NCI-H187 treated with DMSO at 0.1 percent for 48 hours (cell line): ENCODE measurements around the gene SPATS2.

Experiments used
- DNase-seq: peaks from one replicate; lab custom pipeline; 2025; lab: John Stamatoyannopoulos, UW

Gene SPATS2

GRCh38 chr12:49541140-49541861 lies 174.0 kb downstream of the SPATS2 start:
- no peak for DNase-seq

DNA sequence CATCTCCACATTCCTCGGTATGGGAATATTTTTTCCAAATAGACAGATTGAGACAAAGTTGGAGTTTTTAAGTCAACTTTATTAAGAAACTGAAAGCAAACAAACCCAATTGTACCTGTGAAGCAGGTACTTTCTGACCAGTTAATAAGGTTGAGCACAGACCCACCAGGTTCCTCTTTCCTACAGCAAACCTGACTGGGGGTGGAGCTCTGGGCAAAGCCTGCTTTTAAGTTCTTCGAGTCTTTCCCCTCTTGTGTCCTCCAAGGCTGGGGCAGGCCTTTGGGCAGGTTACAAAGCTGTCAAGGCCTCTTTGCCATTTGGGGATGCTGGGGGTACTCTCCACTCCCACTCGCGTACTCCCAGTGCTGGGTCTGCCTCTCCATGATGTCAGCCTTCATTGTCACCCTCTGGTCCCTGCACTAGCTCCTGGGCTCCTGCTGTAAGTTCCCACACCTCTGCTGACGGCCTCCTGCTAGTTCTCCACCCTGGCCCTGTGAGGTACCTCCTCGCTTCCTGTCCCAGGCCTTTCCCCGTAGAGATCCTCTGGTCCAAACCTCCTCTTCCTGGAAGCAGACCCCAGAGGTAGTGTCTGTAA lies 174.7 kb downstream of the SPATS2 start:
- no peak for DNase-seq

DNA sequence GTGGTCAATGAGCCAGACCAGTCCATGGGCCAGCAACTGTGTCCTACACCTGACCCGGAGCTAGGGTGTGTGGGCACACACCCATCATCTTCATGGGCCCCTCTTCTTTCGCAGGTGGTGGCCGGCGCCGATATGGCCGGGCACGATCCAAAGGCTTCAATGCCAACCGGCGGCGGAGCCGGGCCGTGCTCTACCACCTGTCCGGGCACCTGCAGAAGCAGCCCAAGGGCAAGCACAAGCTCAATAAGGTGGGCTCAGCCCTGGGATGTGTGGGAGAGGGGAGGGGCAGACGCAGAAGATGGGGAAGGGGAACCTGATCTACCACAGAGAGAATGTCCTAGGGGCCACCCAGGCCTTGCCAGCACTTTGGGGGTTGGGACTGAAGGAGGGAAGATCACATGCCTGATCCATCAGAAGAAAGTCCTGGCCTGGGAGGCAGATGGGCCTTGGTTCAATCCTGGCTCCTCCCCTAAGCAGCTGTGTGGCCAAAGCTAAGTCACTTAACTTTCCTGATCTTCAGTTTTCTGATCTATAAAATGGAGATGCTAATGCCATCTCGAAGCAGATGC lies 175.4 kb downstream of the SPATS2 start:
- DNase-seq = no peak

DNA sequence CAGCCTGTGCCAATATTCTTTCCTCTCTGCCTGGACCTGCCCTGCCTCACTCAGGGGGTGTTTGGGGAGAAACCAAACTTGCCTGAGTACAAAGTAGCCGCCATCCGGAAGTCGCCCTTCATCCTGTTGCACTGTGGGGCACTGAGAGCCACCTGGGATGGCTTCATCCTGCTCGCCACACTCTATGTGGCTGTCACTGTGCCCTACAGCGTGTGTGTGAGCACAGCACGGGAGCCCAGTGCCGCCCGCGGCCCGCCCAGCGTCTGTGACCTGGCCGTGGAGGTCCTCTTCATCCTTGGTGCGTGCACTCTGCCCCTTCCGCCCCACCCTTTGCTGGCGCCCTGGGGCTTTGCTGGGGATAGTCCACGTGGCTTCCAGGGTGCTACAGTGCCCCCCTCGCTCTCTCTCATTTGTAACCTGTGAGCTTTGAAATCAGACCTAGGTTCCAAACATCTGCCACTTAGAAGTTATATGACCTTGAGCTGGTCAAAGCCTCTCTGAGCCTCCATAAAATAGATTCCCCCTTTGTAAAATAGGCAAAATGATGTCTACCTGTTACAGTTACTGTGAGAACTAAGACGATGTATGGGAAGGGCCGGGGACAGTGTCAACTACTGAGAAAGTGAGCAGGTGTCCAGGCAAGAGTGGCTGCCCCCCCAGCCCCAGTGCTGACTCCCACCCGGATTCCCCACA lies 176.1 kb downstream of the SPATS2 start:
- no peak for DNase-seq

GRCh38 chr12:49543914-49544815 lies 176.9 kb downstream of the SPATS2 start:
- DNase-seq = no peak

- DNase-seq = no peak
Measured at GRCh38 chr12:49545815-49546214, 178.6 kb downstream of the SPATS2 start.

- DNase-seq = no peak
Measured at GRCh38 chr12:49546481-49546880, 179.2 kb downstream of the SPATS2 start.

DNA sequence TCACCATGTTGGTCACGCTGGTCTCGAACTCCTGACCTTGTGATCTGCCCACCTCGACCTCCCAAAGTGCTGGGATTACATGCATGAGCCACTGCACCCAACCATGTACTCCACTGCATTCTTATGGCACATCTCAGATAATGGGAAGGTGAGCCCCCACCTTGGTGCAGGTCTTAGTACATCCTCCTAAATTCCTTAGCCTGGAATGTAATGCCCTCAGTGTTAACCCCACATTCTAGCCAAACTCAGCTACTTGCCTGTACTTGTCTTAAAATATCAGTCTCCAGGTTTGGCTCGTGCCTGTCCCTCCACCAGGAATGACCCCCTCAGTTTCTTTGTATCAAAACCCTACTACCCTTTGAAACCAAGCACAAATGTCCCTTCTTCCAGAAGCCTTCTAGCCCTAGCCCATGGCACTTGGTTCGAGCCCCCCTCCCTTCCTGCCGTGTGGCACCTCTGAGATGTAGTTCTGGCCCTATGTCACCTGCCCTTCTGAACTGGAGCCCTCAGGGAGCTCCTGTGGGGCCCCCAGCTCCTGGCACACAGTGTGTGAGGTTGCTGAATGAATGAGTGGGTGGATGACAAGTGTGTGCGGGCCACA lies 179.9 kb downstream of the SPATS2 start:
- no peak for DNase-seq

DNA sequence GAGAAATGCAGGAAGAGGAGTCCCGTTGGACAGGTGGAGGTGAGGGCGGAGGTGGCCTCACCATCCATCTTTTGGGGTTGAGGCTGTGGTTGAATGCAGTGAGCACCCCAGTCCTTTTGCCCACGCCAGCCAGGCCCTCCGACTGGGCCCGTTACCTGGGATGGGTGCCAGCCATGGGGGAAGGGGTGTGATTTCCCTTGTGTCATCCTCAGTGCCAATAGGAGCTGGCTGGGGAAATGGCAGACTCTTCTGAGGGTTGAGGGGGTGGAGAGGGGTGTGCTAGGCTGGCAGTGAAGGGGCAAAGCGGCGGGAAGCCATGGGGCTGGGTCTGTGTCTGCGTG lies 181.2 kb downstream of the SPATS2 start:
- no peak for DNase-seq

GRCh38 chr12:49548822-49549648 lies 181.8 kb downstream of the SPATS2 start:
- DNase-seq = no peak

GRCh38 chr12:49549735-49550692 lies 182.8 kb downstream of the SPATS2 start:
- peak; percentile 40 for DNase-seq

DNA sequence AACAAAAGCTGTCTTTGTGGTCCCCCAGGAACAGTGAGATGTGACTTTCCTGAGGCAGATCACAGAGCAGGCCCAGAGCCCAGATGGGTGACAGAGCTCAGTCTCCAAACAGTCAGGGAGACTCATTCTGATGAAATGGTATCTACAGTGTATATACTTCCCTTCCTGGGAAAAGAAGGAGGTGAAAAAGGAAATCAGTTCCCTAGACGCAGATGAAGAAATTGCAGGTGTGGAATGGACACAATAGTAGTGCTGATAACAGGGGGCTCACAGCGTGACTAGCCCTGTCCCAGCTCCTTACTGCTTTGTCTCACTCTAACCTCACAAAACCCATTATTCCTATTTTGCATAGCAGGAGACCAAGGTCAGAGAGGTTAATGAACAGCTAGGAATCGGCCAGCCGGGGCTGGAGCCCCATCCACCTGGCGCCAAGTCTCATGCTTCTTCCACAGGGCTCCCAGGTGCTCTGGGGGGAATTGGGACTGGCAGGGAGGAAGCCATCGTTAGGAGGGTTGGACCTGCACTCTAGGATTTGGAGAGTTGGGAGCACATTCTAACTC lies 183.5 kb downstream of the SPATS2 start:
- DNase-seq = no peak

GRCh38 chr12:49552014-49552413 lies 184.8 kb downstream of the SPATS2 start:
- DNase-seq = no peak

DNA sequence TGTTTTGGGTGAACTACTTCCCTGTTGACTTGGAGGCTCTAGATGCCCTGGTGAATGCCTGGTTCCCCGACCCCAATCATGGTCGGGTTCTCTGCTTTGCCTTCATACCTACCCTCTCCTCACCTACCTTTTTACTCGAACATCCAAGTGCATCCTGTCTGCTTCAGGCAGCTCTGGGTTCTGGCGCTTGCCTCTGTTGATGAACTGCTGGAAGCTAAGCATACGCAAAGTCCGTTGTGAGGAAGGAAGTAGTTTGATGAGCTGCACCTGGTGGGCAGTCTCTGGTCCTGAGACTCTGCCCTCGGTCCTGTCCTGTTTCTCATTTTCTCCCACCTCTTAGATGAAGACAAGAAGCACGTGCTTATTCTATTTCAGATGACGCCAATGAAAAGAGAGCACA lies 185.2 kb downstream of the SPATS2 start:
- DNase-seq = no peak

DNA sequence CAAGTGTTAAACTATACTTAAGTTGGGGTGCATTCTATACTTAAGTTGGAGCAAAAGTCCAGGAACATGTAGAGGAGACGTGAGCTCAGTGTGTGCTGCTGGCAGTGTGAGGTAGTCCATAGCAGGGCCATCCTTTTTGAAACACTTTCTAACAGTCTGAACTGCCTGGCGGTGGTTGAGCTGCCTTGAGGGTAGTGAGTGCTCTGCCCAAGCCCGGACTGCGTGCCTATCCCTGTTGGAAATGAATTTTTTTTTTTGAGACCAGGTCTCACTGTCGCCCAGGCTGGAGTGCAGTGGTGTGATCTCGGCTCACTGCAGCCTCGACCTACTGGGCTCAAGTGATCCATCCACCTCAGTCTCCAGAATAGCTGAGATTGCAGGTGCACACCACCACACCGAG lies 185.6 kb downstream of the SPATS2 start:
- DNase-seq = no peak

GRCh38 chr12:49553512-49554088 lies 186.3 kb downstream of the SPATS2 start:
- no peak for DNase-seq

GRCh38 chr12:49554266-49554665 lies 187.0 kb downstream of the SPATS2 start:
- no peak for DNase-seq

- no peak for DNase-seq
Measured at GRCh38 chr12:49555631-49556390, 188.5 kb downstream of the SPATS2 start.
